MM.1S (cell line): ENCODE results near the gene EN2.

Source experiments
- EZH2 ChIP-seq: fragments of 300-600 bp; sonication (generic); optimal IDR thresholded peaks from 2 replicates; pipeline ENCODE3; 2017; ENCODE audit warnings: low read depth, mild to moderate bottlenecking, antibody characterized with exemption, low read length, mixed read lengths
- TF ChIP-seq, protein P1 (sequence below): fragments of 300-600 bp; sonication (generic); IDR thresholded peaks from 2 replicates; pipeline ENCODE4 v1.5.1; 2016; ENCODE audit warnings: antibody characterized with exemption, low read length, mixed read lengths

DNA sequence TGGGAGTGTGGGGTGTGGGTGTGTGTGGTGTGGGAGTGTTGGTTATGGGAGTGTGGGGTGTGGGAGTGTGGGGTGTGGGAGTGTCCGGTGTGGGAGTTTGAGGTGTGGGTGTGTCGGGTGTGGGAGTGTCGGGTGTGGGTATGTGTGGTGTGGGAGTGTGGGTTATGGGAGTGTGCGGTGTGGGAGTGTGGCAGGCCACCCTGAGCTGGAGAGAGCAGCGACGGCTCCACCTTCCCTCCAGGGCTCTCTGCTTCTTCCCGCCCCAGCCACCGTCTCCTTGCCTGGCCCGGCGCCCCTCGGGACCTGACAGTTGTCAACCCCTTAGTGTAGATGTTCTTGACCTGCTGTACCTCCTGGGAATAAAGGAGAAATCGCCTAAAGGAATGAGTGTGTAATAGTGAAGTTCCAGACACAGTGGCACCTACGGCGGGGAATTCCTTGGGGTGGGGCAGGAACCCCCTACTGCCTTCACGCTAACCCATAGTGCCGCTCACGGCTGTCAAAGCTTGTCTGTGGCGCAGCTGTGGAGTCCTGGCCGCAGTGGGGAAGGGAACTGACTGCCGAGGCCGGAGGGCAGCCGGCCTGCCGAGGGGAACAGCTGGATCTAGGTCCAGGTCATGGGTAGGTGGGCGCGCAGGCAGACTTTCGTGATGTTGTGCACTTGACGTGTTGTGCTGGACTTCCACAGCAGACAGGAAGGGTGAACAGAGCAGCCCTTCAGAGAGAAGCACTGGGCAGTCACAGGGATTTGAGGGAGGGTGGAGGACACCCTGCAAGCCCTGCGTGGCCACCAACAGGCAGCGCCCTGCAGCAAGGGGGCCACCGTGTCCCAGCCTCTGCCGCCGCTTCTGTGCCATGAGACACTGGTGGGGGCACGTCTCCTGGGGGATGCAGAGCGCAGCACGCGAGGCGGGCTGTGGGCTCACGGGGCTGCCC is 49.0 kb upstream of the EN2 start:
- TF ChIP-seq, protein P1, sequence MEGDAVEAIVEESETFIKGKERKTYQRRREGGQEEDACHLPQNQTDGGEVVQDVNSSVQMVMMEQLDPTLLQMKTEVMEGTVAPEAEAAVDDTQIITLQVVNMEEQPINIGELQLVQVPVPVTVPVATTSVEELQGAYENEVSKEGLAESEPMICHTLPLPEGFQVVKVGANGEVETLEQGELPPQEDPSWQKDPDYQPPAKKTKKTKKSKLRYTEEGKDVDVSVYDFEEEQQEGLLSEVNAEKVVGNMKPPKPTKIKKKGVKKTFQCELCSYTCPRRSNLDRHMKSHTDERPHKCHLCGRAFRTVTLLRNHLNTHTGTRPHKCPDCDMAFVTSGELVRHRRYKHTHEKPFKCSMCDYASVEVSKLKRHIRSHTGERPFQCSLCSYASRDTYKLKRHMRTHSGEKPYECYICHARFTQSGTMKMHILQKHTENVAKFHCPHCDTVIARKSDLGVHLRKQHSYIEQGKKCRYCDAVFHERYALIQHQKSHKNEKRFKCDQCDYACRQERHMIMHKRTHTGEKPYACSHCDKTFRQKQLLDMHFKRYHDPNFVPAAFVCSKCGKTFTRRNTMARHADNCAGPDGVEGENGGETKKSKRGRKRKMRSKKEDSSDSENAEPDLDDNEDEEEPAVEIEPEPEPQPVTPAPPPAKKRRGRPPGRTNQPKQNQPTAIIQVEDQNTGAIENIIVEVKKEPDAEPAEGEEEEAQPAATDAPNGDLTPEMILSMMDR = no peak
- TF ChIP-seq EZH2 = no peak
